ENCODE results near the gene RAD51B. TPM values are rescaled to one million over a fixed set of nuclear protein-coding genes. Genes with fewer than 3 reads are reported as not detected.

Gene RAD51B
- total RNA-seq, 1 experiment from 2014 or later, result 20.0 TPM

DNA sequence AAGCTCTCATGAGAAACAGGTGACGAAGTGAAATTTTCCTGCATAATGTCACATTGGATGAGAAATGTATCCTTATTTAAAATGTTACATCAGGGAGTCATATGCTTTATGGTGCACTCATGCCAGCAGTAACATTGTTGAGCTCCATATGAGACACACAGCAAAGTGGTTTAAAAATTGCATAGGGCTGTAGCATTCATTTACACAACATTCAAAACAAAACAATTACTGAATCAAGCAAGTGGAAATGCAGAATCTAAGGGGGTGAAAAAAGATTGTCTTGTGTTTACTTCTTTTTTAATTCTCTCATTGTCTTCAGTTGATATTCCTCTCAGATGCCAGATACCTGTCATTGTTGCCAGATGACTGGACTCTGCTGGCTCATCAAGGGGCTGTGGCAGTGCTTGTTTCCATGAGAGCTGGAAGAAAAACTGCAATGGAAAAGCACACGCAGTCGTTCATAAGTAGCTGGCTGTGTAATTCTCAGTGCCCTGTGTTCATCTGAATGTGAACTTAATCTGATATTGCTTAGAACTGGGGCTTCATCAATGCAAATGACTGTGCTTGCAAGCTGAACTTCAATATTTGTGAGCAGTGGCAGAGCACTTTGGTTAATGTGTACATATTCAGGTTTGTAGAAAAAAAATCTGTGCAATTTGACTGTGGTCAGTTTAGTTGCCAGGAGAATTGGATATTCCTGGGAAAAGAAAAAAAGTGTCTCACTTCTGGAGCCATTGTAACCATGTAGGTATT lies 305.6 kb downstream of the RAD51B start:
- no peaks in the 10 kb centered on the region for H3K27me3 ChIP-seq (ENCODE audit: insufficient read depth, low read length)
- ChIA-PET RAD21 (ENCODE audit: low non-redundant PET in 1 of 2, low total read pairs in 2 of 2, uncharacterized antibody in 2 of 2, unreplicated experiment in 2 of 2) (no interaction called here), POLR2A (interaction anchor here (0.7 to 0.9 kb wide), 2 partner anchors 13 to 634 kb away, joined by 3 read pairs; no protein-coding TSS in a partner anchor), CTCF (no interaction called here)
- H3K9me2 ChIP-seq (ENCODE audit: insufficient read depth), result no peaks in the 10 kb centered on the region
- peak overlapping the region; percentile 41 for H3K4me2 ChIP-seq (ENCODE audit: low read length)
- H3K27ac ChIP-seq (ENCODE audit: low read depth, low read length), result peak overlapping the region; percentile 71; the same call in 1 of the 2 replicates
- no peaks in the 10 kb centered on the region for H3K79me2 ChIP-seq (ENCODE audit: insufficient read depth, low read length)
- no peaks in the 10 kb centered on the region for H3K36me3 ChIP-seq (ENCODE audit: control insufficient read depth in 1 of 2, insufficient read depth in 2 of 2, low read length in 2 of 2)
- DNase-seq (ENCODE audit: low read depth, low spot score), result no peak
- H4K20me1 ChIP-seq (ENCODE audit: insufficient read depth), result no peaks in the 10 kb centered on the region
- H2AFZ ChIP-seq (ENCODE audit: low read depth, low read length, poor library complexity, severe bottlenecking), result no peak overlapping the region
- no TSS peak for BruUV-seq (replicated peaks)
- no peak overlapping the region for H3K4me3 ChIP-seq (replicated peaks in 1 of 2; ENCODE audit: low read depth in 1 of 2, low read length in 2 of 2)
- H3K9ac ChIP-seq (ENCODE audit: low read length), result no peak overlapping the region
- H3K9me3 ChIP-seq (ENCODE audit: control insufficient read depth in 1 of 2, insufficient read depth in 1 of 2, low read depth in 1 of 2, low read length in 2 of 2), result no peaks in the 10 kb centered on the region
- peak; percentile 58 for ATAC-seq
- intact Hi-C loops (cut with micrococcal nuclease), result no loop called here
- peaks cover 11 to 19% of the 10 kb centered on the region in 2 experiments; a peak in 3 of 4 replicates for H3K4me1 ChIP-seq (ENCODE audit: control insufficient read depth in 1 of 2, insufficient read depth in 2 of 2, low read length in 2 of 2)
- TF ChIP-seq RAD21 (IDR thresholded peaks at IDR 0.05; ENCODE audit: low read depth) (peak; percentile 5; the same call in 1 of the 2 replicates), CTCF (IDR thresholded peaks at IDR 0.05 in 2 of 3, conservative IDR thresholded peaks at IDR 0.05 in 1 of 3; ENCODE audit: borderline replicate concordance in 1 of 3, insufficient read depth in 1 of 3, low read depth in 2 of 3, low read length in 2 of 3) (no peak), ATF3 (IDR thresholded peaks at IDR 0.05) (no peak), SRF (IDR thresholded peaks at IDR 0.05; ENCODE audit: low read depth) (no peak), SIN3A (IDR thresholded peaks at IDR 0.05; ENCODE audit: low read depth) (no peak; the same call in 1 of the 2 replicates), POLR2AphosphoS5 (IDR thresholded peaks at IDR 0.05; ENCODE audit: low read depth, low read length) (no peak), CBX3 (IDR thresholded peaks at IDR 0.05; ENCODE audit: low read depth) (peak; percentile 23; the same call in 1 of the 2 replicates), EZH2 (IDR thresholded peaks at IDR 0.05) (no peak), ZBTB33 (IDR thresholded peaks at IDR 0.05; ENCODE audit: extremely low read depth, insufficient replicate concordance, low read length) (no peak), CEBPB (IDR thresholded peaks at IDR 0.05; ENCODE audit: low read depth) (no peak), JUND (IDR thresholded peaks at IDR 0.05) (peak; percentile 65), ZNF274 (IDR thresholded peaks at IDR 0.05; ENCODE audit: low read depth, low read length) (no peak), SP1 (IDR thresholded peaks at IDR 0.05; ENCODE audit: low read depth) (peak; percentile 53), ZFX (IDR thresholded peaks at IDR 0.05) (no peak), MAX (IDR thresholded peaks at IDR 0.05) (no peak), FOSL1 (IDR thresholded peaks at IDR 0.05; ENCODE audit: low read depth) (peak; percentile 53; the same call in 1 of the 2 replicates), POLR2A (IDR thresholded peaks at IDR 0.05; ENCODE audit: borderline replicate concordance, extremely low read depth, insufficient read depth, insufficient read length) (no peak), YY1 (IDR thresholded peaks at IDR 0.05; ENCODE audit: extremely low read depth, insufficient replicate concordance, low read depth, low read length) (no peak), EZH2phosphoT487 (IDR thresholded peaks at IDR 0.05; ENCODE audit: borderline replicate concordance) (no peak)
- TF ChIP-seq, protein P1, sequence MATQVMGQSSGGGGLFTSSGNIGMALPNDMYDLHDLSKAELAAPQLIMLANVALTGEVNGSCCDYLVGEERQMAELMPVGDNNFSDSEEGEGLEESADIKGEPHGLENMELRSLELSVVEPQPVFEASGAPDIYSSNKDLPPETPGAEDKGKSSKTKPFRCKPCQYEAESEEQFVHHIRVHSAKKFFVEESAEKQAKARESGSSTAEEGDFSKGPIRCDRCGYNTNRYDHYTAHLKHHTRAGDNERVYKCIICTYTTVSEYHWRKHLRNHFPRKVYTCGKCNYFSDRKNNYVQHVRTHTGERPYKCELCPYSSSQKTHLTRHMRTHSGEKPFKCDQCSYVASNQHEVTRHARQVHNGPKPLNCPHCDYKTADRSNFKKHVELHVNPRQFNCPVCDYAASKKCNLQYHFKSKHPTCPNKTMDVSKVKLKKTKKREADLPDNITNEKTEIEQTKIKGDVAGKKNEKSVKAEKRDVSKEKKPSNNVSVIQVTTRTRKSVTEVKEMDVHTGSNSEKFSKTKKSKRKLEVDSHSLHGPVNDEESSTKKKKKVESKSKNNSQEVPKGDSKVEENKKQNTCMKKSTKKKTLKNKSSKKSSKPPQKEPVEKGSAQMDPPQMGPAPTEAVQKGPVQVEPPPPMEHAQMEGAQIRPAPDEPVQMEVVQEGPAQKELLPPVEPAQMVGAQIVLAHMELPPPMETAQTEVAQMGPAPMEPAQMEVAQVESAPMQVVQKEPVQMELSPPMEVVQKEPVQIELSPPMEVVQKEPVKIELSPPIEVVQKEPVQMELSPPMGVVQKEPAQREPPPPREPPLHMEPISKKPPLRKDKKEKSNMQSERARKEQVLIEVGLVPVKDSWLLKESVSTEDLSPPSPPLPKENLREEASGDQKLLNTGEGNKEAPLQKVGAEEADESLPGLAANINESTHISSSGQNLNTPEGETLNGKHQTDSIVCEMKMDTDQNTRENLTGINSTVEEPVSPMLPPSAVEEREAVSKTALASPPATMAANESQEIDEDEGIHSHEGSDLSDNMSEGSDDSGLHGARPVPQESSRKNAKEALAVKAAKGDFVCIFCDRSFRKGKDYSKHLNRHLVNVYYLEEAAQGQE (IDR thresholded peaks at IDR 0.05; ENCODE audit: low read depth), result no peak

All from HCT116 (cell line).